ENCODE measurements around the gene KYNU.

DNA sequence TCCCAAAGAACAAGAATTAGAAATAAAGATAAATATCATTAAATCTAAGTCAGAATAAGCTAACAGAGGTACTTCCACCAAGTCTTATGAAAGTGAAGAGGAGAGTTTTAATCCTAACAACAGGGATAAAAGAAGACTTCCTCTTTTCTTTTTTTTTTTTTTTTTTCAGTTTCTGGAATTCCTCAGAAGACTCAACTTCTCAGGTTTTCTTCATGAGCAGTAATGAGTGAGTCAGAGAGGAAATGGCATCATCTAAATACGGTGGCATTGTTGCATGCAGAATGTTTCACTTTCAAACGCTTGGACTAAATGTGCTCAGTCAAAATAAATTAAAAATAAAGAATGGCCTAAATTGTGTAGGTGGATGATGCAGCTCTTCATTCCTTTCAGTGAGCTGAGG lies 206.2 kb downstream of the KYNU start:
- TF ChIP-seq POLR2A (IDR thresholded peaks at IDR 0.05) = no peak
- TF ChIP-seq, protein P1, sequence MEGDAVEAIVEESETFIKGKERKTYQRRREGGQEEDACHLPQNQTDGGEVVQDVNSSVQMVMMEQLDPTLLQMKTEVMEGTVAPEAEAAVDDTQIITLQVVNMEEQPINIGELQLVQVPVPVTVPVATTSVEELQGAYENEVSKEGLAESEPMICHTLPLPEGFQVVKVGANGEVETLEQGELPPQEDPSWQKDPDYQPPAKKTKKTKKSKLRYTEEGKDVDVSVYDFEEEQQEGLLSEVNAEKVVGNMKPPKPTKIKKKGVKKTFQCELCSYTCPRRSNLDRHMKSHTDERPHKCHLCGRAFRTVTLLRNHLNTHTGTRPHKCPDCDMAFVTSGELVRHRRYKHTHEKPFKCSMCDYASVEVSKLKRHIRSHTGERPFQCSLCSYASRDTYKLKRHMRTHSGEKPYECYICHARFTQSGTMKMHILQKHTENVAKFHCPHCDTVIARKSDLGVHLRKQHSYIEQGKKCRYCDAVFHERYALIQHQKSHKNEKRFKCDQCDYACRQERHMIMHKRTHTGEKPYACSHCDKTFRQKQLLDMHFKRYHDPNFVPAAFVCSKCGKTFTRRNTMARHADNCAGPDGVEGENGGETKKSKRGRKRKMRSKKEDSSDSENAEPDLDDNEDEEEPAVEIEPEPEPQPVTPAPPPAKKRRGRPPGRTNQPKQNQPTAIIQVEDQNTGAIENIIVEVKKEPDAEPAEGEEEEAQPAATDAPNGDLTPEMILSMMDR (IDR thresholded peaks at IDR 0.05) = no peak
- no peak for TF ChIP-seq POLR2AphosphoS5 (IDR thresholded peaks at IDR 0.05)
